Activated CD8-positive, alpha-beta T cell treated with anti-CD3 and anti-CD28 coated beads for 36 hours (primary cell): ENCODE results near the gene MRPS18B. TPM values are rescaled to one million over a fixed set of nuclear protein-coding genes. Genes with fewer than 3 reads are reported as not detected.

Experiments used
- ATAC-seq: fragments of 200-7000 bp; cut with Tn5 transposase; one replicate; pipeline ENCODE4 v1.10.0; 2021; ENCODE audit warnings: mild to moderate bottlenecking, moderate library complexity
- CTCF ChIA-PET: fragments of 350-600 bp; sonication (Branson Sonifier 250); formaldehyde crosslinking; loops from one replicate; lab custom pipeline; 2021; ENCODE audit warnings: antibody characterized with exemption; lab: Charles Lee
- POLR2A ChIA-PET: fragments of 350-600 bp; sonication (Branson Sonifier 250); formaldehyde crosslinking; loops from one replicate; lab custom pipeline; 2021; ENCODE audit warnings: antibody characterized with exemption; lab: Charles Lee
- DNase-seq: peaks from one replicate; pipeline ENCODE4 v3.0.0-alpha.2; 2020
- H3K27ac Mint-ChIP-seq: one replicate; pipeline ENCODE4 v1.8.0; 2021; ENCODE audit warnings: mild to moderate bottlenecking, mixed read lengths
- H3K27me3 Mint-ChIP-seq: one replicate; pipeline ENCODE4 v1.8.0; 2021; ENCODE audit warnings: mixed read lengths
- H3K36me3 Mint-ChIP-seq: one replicate; pipeline ENCODE4 v1.8.0; 2021; ENCODE audit warnings: low read depth, mixed read lengths
- H3K4me1 Mint-ChIP-seq: one replicate; pipeline ENCODE4 v1.8.0; 2021; ENCODE audit warnings: low read depth, mixed read lengths
- H3K4me3 Mint-ChIP-seq: one replicate; pipeline ENCODE4 v1.8.0; 2021; ENCODE audit warnings: mild to moderate bottlenecking, moderate library complexity, mixed read lengths
- H3K9me3 Mint-ChIP-seq: one replicate; pipeline ENCODE4 v1.8.0; 2021; ENCODE audit warnings: mixed read lengths
- CTCF ChIP-seq: fragments of 200-600 bp; IDR thresholded peaks from one replicate; pipeline ENCODE4 v1.8.0; 2022; ENCODE audit warnings: antibody characterized with exemption, mild to moderate bottlenecking
- intact Hi-C: fragments of 100-400 bp; cut with micrococcal nuclease; formaldehyde crosslinking; loops from one replicate; pipeline ENCODE4 v1.10.0; 2022
- total RNA-seq, 2 experiments: library from RNA; stranded (reverse); gene quantifications; one replicate each; pipeline ENCODE4 v1.2.3, GENCODE V29; 2021

Gene MRPS18B
- total RNA-seq, 2 experiments from 2014 or later = 109 to 110 TPM

DNA sequence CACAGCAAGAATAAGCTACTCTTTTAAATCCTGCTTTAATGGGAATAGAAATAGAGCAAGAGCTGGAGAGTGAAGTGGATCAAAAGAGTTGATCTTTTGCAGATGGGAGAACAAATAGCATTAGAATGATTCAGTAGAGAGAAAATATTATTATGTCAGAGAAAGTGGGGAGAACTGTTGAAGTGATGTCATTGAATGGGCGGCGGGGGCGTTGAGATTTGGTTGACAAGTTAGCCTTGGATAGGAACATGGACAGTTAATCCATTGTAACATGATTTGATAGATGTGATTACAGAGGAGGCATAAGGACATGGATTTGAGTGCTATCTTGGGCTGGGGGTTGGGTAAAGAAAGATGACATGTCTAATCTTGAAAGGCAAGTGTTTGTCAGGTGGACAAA is 18.2 kb downstream of the MRPS18B start:
- no peak overlapping the region for H3K4me3 Mint-ChIP-seq
- TF ChIP-seq CTCF = no peak
- CTCF ChIA-PET = no interaction called here
- no peak for ATAC-seq
- no peak for DNase-seq
- H3K27ac Mint-ChIP-seq = no peak overlapping the region
- peaks cover 8% of the 10 kb centered on the region for H3K4me1 Mint-ChIP-seq
- intact Hi-C loops = no loop called here
- no peaks in the 10 kb centered on the region for H3K9me3 Mint-ChIP-seq
- no peaks in the 10 kb centered on the region for H3K27me3 Mint-ChIP-seq
- peaks cover 21% of the 10 kb centered on the region for H3K36me3 Mint-ChIP-seq
- POLR2A ChIA-PET = no interaction called here

GRCh38 chr6:30640481-30640880 is 22.8 kb downstream of the MRPS18B start:
- ATAC-seq = no peak
- ChIA-PET POLR2A (interaction anchor here (1.6 kb wide), 1 partner anchor 22 kb away, joined by 6 read pairs; the partner anchor contains the start of gene MRPS18B), CTCF (interaction anchor here (0.8 to 3.6 kb wide), 8 partner anchors 11 to 157 kb away, joined by 3 to 13 read pairs (median 4); no protein-coding TSS in a partner anchor)
- H3K27me3 Mint-ChIP-seq = no peaks in the 10 kb centered on the region
- no peaks in the 10 kb centered on the region for H3K9me3 Mint-ChIP-seq
- peaks cover 22% of the 10 kb centered on the region for H3K4me1 Mint-ChIP-seq
- H3K36me3 Mint-ChIP-seq = peaks cover 8% of the 10 kb centered on the region
- peak overlapping the region; percentile 50 for H3K27ac Mint-ChIP-seq
- DNase-seq = no peak
- no peak overlapping the region for H3K4me3 Mint-ChIP-seq
- TF ChIP-seq CTCF = no peak
- intact Hi-C loops = no loop called here

GRCh38 chr6:30641048-30641447 is 23.4 kb downstream of the MRPS18B start:
- H3K27me3 Mint-ChIP-seq = no peaks in the 10 kb centered on the region
- H3K4me3 Mint-ChIP-seq = no peak overlapping the region
- DNase-seq = no peak
- peak; percentile 58 for ATAC-seq
- intact Hi-C loops = no loop called here
- H3K36me3 Mint-ChIP-seq = peaks cover 8% of the 10 kb centered on the region
- H3K9me3 Mint-ChIP-seq = no peaks in the 10 kb centered on the region
- CTCF ChIA-PET = interaction anchor here (0.8 to 3.6 kb wide), 7 partner anchors 11 to 99 kb away, joined by 3 to 13 read pairs (median 5); no protein-coding TSS in a partner anchor
- POLR2A ChIA-PET = interaction anchor here (0.7 to 1.6 kb wide), 3 partner anchors 10 to 90 kb away, joined by 3 to 6 read pairs (median 3); partner anchors contain the start of gene MRPS18B
- H3K4me1 Mint-ChIP-seq = peaks cover 28% of the 10 kb centered on the region
- no peak for TF ChIP-seq CTCF
- peak overlapping the region; percentile 11 for H3K27ac Mint-ChIP-seq

DNA sequence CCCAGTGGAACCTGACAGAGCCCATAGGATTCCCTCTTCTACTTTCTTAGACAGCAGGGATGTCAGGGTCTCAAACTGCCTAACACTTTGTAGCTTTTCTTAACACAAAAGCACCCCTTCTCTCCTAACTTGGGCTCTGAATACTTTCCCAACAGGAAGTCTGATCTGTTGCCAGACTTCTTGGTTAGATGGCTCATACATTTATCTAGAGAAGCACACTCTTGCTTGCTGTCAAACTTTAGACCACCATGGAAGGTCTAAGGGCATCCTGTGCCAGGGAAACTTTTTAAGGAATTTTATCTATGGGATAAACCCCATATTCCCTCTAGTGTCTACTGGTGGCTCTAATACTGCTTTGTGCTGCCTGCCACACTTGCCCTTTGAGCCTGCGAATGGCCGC is 26.0 kb downstream of the MRPS18B start:
- POLR2A ChIA-PET = no interaction called here
- H3K9me3 Mint-ChIP-seq = no peaks in the 10 kb centered on the region
- TF ChIP-seq CTCF = no peak
- H3K27me3 Mint-ChIP-seq = no peaks in the 10 kb centered on the region
- intact Hi-C loops = no loop called here
- H3K4me1 Mint-ChIP-seq = peaks cover 37% of the 10 kb centered on the region
- ATAC-seq = no peak
- H3K27ac Mint-ChIP-seq = no peak overlapping the region
- CTCF ChIA-PET = interaction anchor here (1.5 kb wide), 1 partner anchor 47 kb away, joined by 4 read pairs; no protein-coding TSS in a partner anchor
- no peak overlapping the region for H3K4me3 Mint-ChIP-seq
- no peak for DNase-seq
- H3K36me3 Mint-ChIP-seq = peaks cover 11% of the 10 kb centered on the region

DNA sequence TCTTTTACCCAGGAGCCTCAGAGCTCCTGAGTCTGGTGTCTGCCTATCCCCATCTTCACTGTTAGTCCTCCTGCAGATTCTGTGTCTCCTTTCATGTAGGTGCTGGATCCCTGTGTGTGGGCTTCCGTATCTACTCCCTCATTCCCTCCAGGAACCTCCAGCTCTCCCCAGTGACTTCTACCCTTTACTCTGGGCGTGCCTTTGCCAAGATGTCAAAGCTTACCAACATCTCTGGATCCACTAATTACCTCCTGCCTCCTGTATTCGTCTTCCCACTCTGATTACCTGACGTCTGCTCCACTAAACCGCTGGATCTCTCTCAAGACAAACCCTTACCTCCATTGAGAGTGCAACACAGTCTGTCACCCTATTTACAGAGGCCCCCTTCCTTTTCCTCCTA is 27.1 kb downstream of the MRPS18B start:
- ChIA-PET POLR2A (interaction anchor here (0.6 to 1.4 kb wide), 5 partner anchors 10 to 133 kb away, joined by 3 to 8 read pairs (median 4); no protein-coding TSS in a partner anchor), CTCF (interaction anchor here (0.7 to 1.5 kb wide), 3 partner anchors 34 to 86 kb away, joined by 4 to 5 read pairs (median 4); no protein-coding TSS in a partner anchor)
- H3K27ac Mint-ChIP-seq = no peak overlapping the region
- intact Hi-C loops = no loop called here
- peaks cover 16% of the 10 kb centered on the region for H3K36me3 Mint-ChIP-seq
- H3K4me1 Mint-ChIP-seq = peaks cover 39% of the 10 kb centered on the region
- no peaks in the 10 kb centered on the region for H3K9me3 Mint-ChIP-seq
- DNase-seq = no peak
- ATAC-seq = no peak
- H3K27me3 Mint-ChIP-seq = no peaks in the 10 kb centered on the region
- no peak for TF ChIP-seq CTCF
- H3K4me3 Mint-ChIP-seq = no peak overlapping the region
